Right renal cortex interstitium (tissue), 3 donors: Measurements from ENCODE around the gene TMEM184B. TPM values are rescaled to one million over a fixed set of nuclear protein-coding genes. Genes with fewer than 3 reads are reported as not detected.

Source experiments
- DNase-seq, 3 donors: peaks; one replicate each; pipeline ENCODE4 v3.0.0-alpha.2; 2013; ENCODE audit warnings: low read depth in 3 of 3, low spot score in 2 of 3
- polyA plus RNA-seq, 3 donors: library from polyadenylated mRNA; unstranded; fragments of 120-200 nt; gene quantifications; one replicate each; pipeline ENCODE4 v1.2.1, GENCODE V29; 2013; ENCODE audit not compliant: insufficient read length in 3 of 3

The TMEM184B gene
- polyA plus RNA-seq, 3 donors: 38.6 to 43.2 (median 39.8) TPM

DNA sequence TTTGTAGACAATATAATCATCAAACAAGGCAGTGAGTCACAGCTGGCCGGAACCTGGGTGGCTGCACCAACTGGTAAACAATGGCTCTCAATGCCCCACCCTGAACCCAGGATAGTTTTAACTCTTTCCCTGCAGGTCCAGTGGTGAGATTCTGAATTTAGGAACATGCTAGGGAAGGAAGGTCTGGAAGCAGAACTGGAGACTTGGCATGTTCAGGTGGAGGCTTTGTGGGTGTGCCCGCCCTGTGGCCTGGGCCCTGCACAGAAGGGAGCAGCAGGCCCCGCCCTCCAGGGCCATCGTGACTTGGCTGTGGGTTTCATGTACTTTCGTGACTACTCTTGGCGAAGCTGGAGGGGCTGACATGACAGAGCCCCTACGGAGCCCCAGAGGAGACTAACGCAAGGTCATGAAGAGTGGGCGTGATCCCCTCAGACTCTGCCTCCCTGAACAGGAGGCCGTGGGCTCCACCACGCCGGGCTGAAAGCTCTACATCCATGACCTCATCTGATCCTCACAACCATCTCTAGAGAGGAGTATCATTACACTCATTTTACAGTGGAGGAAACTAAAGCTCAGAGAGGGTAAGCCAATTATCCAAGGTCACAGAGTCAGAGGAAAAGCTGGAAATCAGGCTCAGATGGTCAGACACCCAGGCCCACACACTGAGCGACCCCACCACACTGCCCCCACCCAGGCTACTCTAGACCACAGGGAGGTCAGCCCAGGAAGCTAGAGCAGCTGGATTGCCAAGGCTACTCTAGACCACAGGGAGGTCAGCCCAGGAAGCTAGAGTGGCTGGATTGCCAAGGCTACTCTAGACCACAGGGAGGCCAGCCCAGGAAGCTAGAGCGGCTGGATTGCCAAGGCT lies 43.7 kb downstream of the TMEM184B start:
- DNase-seq: no peak

DNA sequence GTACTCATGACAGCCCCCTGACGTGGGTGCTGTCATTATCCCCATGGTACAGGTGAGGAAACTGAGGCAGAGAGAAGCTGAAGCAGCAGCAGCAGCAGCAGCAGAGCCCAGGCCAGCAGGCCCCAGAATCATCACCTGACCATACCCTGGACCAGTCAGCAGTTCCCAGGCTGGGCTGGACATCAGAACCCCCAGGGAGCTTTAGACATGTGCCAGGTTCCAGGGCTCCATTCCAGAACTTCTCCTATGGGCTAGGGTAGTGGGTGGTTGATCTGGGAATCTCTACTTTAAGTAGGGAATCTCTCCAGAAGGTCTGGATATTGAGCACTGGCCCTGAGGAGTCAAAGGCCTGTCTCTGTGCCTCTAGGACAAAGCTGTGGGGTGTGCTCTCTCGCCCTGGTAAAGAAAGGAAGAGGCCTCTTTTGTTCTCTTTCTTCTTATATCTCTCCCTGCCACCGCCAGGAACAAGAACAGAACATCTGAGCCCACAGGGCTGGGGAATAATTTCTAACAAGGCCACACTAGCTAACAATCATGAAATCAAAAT lies 44.4 kb downstream of the TMEM184B start:
- no peak for DNase-seq

DNA sequence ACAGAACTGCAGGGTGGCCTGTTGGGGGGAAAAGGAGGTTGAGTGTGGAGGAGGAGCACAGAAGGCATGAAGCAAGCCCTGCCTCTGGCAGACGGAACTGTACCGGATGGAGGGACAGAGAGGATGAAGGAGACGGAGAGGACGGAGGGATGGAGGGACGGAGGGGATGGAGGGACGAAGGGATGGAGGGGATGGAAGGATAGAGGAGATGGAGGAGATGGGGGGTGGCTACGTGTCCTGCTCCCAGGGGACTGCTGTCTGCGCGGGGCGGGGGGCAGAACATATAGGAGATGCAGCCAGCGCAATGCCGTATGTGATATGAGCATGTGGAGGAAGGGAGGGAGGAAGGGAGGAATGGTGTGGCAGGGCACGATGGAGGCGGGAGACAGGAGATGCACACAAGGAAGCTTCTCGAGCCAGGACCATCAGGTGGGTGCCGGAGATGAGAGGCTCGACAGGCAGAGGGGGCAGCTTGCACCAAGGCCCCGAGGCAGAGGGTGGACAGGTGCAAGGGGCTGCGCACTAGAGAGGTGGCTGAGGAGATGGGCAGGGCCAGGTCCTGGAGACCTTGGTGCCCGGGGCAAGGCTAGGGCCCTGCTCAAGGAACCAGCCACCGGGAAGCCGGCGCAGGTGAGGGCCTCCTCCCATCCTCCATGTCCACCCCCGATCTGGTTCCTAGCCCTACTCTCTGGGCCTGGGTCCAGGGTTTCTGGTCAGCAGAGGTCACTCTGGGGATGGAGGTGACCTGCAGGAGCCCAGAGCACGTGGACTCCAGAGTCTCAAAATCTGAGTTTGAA lies 45.8 kb downstream of the TMEM184B start:
- no peak for DNase-seq

DNA sequence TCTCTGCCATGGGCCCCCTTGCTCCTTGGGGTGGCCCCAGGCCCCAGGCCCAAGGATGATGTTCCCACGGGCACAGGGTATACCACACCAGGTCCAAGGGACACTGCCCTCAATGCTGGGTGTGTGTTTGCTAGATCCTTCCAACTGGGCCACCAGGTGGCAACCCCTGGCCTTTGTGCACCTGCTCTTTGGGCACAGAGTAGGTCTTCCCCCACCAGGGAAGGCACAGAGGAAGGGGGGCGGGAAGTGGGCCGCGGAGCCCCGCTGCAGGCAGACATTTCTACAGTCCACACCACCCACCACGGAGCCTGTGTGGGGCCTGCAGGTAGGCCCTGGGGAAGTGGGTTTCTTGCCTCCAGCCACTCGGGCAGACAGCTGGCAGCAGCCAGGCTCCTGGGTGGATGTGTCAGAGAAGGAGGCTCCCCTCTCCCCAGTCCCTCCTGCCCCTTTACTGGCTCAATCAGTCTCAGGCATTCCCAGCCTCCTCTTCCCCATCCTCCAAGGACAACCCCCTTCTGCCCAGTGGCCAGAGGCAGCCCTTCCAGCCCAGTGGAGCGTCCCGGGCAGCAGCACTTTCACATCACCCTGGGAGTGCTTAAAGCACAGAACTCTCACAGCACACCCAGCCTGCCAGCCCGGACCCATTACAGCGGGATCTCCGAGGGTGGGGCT lies 49.4 kb downstream of the TMEM184B start:
- DNase-seq: no peak

DNA sequence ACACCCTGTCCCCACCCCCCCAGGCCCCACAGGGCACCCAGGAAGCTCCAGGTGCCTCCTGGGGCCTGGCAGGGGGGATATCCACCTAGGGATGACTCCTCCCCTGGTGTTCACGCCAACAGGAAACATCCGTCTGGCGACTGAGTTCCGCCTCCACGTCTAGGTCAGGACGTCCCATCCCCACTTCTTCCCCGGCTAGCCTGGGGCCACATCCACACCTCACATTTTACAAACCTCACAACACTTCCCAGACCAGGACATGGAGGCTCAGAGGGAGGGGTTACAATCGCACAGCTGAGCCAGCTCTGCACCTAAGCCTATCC lies 50.1 kb downstream of the TMEM184B start:
- no peak for DNase-seq

DNA sequence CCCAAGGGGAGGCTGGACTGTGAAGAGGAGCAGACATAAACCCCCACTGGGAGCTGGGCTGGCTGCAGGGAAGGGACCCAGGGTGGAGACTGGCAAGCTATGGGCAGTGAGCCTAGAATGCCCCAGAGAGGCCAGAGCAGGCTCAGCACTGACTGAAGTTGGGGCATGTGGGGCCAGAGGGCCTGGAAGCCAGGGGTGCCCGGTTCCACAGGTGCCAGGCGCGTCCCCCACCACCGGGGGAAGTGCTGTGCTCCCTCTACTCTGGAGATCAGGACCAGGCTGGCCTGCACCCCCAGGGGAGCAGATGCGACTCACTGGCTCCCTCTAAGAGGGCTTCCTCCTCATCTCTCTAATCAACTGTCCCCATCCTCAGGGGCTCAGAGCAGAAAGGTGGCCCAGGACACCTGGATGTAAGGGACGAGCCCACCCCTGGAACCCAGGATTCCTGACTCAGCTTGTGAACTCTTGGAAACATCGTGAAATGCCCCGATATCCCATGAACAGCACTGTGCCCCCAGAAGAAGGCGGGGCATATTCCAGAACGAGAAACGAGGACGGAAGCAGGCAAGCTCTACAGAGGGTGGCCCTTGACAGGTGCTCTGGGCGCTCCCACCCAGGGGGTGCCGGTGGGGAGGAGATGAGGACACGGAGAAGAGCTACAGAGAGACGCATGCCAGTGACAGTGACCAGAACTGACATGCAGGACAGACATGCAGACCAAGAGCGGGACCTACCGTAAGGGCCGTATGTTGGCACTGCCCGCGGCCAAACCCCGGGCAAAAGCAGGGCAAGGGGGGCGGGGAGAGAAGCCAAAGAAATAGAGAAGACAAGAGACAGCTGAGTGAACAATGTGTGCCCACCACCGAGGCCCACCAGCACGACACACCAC lies 50.7 kb downstream of the TMEM184B start:
- DNase-seq: no peak

DNA sequence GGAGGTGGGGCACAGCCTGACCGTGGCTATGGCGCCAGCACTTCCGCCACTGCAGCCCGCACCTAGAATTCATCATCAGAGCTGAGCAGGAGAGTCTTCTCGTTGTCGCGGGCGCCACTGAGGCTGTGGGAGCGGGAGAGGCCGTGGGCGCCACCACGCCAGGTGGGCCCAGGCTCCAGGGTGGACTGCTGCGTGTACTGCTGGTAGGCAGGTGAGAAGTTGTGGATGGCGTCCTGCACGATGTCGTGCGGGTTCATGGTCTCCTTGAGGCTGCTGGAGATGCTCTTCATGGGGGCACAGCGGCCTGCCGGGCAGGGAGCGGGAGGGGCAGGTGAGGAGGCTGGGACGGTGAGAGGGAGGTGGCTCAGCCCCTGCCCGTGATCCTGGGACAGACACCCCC lies 51.4 kb downstream of the TMEM184B start:
- no peak for DNase-seq

DNA sequence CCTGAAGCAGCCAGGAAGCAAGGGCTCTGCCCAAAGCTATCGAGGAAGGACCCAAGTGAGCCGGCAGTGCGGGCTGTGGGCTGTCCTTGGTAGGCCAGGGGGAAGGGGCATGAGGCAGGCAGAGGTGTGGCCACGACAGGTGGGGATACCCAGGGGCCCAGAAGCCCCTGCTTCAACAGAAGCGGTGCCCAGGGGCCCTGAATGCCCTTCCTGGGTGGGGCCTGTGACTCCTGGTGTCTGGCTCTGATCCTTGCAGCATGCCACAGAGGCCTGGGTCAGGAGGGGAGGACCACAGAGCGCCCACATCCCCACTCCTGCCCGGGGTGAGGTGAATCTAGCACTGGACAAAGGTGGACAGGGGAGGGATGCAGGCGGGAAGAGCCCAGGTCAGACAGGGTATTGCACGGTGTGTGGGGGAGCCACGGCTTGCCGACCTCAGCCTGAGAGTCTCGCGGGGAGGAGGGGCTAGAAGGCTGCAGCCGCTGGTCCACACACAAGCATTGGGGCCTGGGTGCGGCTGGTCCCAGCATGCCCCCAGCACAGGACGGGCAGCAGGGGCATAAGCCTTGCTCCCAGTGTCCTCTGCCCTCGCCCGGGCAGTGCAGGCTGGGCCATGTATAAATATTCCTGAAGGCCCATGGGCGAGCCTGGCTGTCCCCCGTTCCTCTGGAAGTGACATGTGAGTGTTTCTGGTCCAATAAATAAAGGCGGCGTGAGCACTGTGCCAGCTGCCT lies 52.0 kb downstream of the TMEM184B start:
- no peak for DNase-seq

DNA sequence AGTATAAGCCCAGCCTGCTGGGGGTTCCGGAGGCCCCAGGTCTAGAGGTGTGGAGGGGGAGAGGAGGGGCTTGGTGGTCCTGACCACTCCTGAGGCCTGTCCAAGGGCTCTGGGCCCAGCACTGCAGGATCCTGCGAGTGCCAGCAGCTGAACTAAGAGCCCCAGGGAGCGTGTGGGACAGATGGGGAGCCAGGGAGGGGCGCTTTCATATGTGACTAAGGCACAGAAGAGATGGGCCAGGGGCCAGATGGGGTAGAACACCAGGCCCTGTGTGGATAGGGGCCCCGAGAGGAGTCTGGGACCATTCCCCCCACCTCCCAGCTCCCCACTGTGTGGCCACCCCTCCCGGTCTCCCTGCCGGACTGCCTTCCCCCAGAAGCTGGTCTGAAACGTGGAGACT lies 52.6 kb downstream of the TMEM184B start:
- DNase-seq: no peak

DNA sequence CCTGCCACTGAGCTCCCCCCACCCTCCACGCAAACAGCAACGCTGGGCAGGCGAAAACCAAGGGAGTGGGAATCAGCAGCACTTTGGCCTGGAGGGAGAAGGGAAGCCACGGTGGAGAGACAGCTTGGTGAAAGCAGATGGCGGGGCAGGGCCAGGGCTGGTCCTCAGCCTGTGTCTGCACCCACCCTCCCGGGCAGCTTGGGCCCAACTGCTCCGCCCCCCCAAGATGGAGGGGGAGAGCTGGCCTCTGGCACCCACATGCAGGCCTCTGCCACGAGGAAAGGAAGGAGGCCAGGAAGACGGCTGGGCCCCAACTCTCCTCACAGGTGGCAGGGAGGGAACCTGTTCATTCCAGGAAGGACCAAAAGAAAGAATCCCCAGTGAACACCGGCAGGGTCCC lies 53.2 kb downstream of the TMEM184B start:
- DNase-seq: no peak

DNA sequence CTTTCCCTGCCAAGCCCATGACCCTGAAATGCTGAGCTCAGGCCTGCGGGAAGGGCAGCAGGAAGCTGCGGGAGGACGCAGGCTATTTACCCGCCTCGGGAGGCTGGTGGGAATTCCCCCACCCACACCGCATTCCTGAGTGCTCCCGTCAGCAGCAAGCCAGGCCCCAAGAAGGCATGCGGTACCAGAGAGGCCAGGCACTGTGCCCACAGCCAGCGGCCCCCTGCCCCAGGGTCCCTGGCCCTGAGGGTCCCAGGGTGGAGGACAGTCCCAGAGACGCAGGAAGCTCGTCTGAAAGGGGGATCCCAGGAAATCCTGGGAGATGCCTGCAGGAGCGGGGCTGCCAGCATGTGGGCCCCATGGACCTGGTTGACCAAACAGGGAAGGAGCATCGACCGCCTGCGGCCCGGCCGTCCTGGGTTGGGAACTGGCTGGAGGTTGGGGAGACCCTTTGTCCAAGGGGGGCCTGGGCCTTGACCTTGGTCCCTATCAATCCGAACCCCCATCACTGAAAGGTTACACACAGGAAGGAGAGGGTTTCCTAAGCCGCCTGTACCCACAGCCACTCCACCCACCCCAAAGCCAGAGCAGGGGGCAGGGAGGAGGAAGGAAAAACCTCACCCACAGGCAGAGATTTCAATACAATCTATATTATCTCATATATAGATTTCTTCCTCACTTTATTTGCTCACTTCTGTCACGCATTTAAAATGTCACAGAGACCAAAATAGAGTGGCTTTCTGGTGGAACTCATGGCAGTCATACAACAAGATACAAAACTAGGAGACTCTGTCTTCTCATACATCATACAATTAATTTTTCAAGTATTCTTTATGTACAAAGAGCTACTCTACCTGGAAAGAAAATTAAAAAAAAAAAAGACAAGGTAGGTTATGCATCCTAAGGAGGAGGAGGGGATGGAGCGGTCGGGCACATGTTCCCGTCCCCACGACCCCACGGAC lies 53.9 kb downstream of the TMEM184B start:
- DNase-seq: peak in 1 of 3 donors; percentile 49

DNA sequence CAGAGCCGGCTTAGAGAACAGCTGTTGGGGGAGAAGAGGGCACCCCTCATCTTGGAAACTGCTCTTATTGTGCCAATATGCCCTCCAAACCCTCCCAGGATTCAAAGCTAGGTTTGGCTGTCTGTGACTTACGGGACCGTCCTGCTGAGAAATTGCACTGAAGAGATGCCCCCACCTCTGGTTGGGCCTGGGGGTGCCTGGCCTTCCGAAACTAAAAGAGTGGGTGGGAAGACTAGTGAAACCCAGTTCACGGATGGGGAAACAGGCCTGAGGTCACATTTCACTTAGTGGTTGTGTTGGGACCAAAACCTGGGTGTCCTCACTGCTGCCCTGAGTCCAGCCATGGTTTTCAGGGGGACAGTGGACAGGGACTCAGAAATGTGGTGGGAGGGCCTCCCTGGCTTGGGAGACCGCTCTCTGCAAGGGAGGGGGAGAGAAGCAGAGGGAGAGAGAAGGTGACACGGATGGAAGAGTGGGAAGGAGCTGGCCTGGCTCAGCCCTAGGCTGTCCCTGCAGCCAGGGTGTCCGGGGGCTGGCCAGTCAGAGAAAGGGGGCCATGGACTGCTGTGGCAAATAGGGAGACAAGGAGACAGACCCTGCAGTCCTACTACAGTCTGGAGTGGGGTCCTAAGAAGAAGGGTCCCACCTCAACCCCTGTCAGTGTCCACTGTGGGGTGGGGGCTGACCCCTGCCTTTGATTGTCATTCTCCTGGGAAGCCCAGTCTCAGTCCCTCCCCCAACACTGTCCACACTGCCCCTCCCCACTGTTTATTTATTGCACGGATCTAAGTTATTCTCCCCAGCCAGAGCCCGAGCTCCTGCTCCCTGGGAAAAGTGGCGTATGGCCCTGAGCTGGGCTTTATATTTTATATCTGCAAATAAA lies 57.4 kb downstream of the TMEM184B start:
- DNase-seq: no peak

DNA sequence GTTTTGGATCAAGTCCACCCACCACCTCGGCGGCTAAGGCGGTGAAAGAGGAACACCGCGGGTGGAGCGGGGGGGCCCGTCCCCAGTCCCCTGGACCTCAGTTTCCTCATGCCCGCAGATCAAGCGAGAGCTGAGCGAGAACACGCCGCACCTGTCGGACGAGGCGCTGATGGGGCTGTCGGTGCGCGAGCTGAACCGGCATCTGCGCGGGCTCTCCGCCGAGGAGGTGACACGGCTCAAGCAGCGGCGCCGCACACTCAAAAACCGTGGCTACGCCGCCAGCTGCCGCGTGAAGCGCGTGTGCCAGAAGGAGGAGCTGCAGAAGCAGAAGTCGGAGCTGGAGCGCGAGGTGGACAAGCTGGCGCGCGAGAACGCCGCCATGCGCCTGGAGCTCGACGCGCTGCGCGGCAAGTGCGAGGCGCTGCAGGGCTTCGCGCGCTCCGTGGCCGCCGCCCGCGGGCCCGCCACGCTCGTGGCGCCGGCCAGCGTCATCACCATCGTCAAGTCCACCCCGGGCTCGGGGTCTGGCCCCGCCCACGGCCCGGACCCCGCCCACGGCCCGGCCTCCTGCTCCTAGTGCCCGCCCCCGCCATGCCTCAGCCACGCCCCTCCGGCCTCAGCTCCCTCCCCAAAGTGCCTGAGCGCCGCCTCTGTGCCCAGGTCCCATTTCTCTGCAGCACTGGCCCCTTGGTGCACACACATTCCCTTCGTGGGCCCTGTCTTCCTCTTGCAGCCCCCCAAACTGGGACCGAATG lies 58.3 kb downstream of the TMEM184B start:
- no peak for DNase-seq

DNA sequence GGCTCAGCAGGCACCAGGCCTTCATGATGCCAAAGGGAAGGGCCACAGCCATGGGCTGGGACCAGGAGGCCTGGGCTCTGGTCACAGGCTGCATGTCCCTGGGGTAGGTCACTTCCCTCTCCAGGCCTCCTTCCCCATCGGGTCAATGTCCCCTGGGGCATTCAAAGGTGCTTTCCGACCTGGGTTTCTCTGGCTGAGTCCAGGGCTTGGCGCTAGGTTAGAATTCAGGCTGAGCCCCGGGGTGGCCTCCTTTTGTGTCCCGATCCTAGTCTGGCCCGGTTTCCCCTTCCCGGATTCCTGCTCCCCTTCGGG lies 58.9 kb downstream of the TMEM184B start:
- no peak for DNase-seq

DNA sequence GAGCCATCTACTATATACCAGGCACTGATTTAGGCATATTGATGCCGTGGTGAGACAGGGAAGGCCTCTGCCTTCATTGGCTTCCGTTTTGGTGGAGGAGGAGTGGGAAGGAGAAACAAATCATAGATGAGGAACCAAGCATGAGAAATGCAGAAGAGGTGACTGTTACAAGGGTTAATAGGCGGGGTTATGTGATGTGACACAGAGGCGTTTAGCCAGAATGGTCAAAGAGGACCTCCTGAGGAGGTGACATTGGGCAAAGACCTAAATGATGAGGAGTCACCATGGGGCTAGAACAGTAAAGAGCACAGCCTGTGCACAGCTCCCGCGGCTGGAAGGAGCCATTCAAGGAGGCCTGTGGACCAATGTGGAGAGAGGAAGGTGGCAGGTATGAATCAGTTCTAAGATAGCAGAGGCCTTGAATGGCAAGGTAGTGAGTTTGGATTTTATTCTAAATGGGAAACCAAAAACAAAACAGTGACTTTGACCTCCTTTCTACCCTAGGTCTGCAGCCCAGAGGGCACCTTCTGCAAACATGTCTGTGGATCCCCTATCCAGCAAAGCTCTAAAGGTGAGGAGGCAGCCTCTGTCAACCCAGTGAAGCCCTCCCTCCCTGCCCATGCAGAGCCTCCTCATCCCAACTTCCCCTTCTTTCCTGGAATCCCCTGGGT lies 59.4 kb downstream of the TMEM184B start:
- DNase-seq: no peak

DNA sequence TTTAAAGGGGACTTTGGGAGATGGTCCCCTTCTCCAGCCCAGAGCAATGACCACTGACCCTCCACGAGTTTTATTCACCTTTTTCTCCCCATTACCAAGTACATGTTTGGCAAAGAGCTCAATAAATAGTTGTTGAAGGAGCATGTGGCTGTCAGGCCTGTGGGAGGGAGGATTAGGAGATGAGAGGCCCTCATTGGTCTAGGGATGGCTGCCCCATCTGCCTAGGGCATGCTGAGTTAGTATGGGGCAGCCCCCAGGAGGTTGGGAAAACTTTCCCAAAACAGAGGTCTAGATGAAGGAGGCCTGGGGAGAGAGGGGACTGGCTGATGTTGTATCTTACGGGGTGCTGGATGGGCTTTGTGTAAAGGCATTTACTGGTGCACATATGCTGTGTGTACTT lies 60.4 kb downstream of the TMEM184B start:
- DNase-seq: no peak
